K562 (cell line): ENCODE results near the gene SAFB. TPM values are rescaled to one million over a fixed set of nuclear protein-coding genes. Genes with fewer than 3 reads are reported as not detected.
A peak's percentile ranks its signal among the peaks of the same experiment; 100 is the strongest.

Source experiments
- CHD7 ChIP-seq: fragments of 200-600 bp; sonication (generic); IDR thresholded peaks from one replicate; pipeline ENCODE4 v1.6.1; 2012; ENCODE audit warnings: mild to moderate bottlenecking, low read depth, low read length, inconsistent platforms
- CTCF ChIP-seq, 3 experiments: IDR thresholded peaks in 2 of 3; conservative IDR thresholded peaks in 1 of 3; 2 replicates each; pipeline ENCODE4 v1.5.1; 2011 to 2012; ENCODE audit warnings: low read length in 3 of 3, mild to moderate bottlenecking in 3 of 3, control low read depth in 2 of 3, improper control_type of control experiment in 1 of 3, inconsistent platforms in 1 of 3, low read depth in 1 of 3, mixed read lengths in 1 of 3, moderate library complexity in 1 of 3; ENCODE audit not compliant: insufficient read depth in 2 of 3
- E4F1 ChIP-seq: fragments of 250-450 bp; sonication (Bioruptor Pico); IDR thresholded peaks from 2 replicates; pipeline ENCODE4 v1.5.0; 2021; ENCODE audit warnings: mild to moderate bottlenecking, borderline replicate concordance
- ETV6 ChIP-seq, 3 experiments: fragments of 150-350 bp in 1 of 3; sonication (generic) in 1 of 3; formaldehyde crosslinking in 1 of 3; IDR thresholded peaks; 2 replicates each; pipeline versions ENCODE4 v1.6.1 to v1.8.0; 2014 to 2022; ENCODE audit warnings: borderline replicate concordance in 2 of 3, low read depth in 2 of 3, antibody characterized with exemption in 1 of 3, low read length in 1 of 3, mild to moderate bottlenecking in 1 of 3, missing genetic modification reagents in 1 of 3
- SLC30A9 ChIP-seq: fragments of 250-450 bp; sonication (Bioruptor Pico); IDR thresholded peaks from 2 replicates; pipeline ENCODE4 v1.8.0; 2022; ENCODE audit warnings: mild to moderate bottlenecking, moderate library complexity
- polyA plus RNA-seq, 8 experiments: library from polyadenylated mRNA; depleted of rRNA in 4 of 8; stranded (reverse) in 5 of 8; unstranded in 3 of 8; fragments of >200 nt; fragmentation: Nextera tagmentation in 2 of 8; fragmentation: Illumina TruSeq in 1 of 8; extraction: Ambion mirVana in 2 of 8; extraction: Trizol in 1 of 8; gene quantifications; 2 replicates each; pipeline versions ENCODE4 v1.2.1 to v1.2.3, GENCODE V29; 2011 to 2014; ENCODE audit warnings: inconsistent platforms in 1 of 8, missing spikeins in 1 of 8
- total RNA-seq, 7 experiments: library from RNA; depleted of rRNA in 6 of 7; stranded (reverse); fragments of >200 nt in 6 of 7; fragmentation: Illumina TruSeq in 2 of 7; extraction: Trizol in 2 of 7; gene quantifications; 2 replicates each; pipeline versions ENCODE4 v1.2.1 to v1.2.3, GENCODE V29; 2011 to 2021; ENCODE audit warnings: low replicate concordance in 1 of 7

SAFB gene
- total and polyA plus RNA-seq, 9 of the 15 experiments (the other 6 are each of a cell fraction or from before 2014, with no cell fraction given): 1.1 to 151 (median 83.1) TPM

- TF ChIP-seq ETV6 (IDR thresholded peaks at IDR 0.05; ENCODE audit: borderline replicate concordance in 1 of 2, low read depth in 2 of 2, low read length in 1 of 2) (no peak), ETV6 (CRISPR knock-in tag; IDR thresholded peaks at IDR 0.05; ENCODE audit: borderline replicate concordance) (no peak), CHD7 (no peak), SLC30A9 (CRISPR knock-in tag) (no peak), CTCF (IDR thresholded peaks at IDR 0.05 in 2 of 3, conservative IDR thresholded peaks at IDR 0.05 in 1 of 3; ENCODE audit: insufficient read depth in 2 of 3, low read depth in 1 of 3, low read length in 3 of 3) (peak; percentile 93 to 99 (median 98)), E4F1 (CRISPR knock-in tag) (no peak)
Observed at GRCh38 chr19:5690125-5690954, 67.5 kb downstream of the SAFB start, which contains the start of gene RPL36 (continued).
